Eye (tissue), 1 donor: Measurements from ENCODE around the gene PRMT7.

Experiments used
- DNase-seq: peaks from one replicate; pipeline ENCODE4 v3.0.0-alpha.2; 2015

Gene PRMT7

DNA sequence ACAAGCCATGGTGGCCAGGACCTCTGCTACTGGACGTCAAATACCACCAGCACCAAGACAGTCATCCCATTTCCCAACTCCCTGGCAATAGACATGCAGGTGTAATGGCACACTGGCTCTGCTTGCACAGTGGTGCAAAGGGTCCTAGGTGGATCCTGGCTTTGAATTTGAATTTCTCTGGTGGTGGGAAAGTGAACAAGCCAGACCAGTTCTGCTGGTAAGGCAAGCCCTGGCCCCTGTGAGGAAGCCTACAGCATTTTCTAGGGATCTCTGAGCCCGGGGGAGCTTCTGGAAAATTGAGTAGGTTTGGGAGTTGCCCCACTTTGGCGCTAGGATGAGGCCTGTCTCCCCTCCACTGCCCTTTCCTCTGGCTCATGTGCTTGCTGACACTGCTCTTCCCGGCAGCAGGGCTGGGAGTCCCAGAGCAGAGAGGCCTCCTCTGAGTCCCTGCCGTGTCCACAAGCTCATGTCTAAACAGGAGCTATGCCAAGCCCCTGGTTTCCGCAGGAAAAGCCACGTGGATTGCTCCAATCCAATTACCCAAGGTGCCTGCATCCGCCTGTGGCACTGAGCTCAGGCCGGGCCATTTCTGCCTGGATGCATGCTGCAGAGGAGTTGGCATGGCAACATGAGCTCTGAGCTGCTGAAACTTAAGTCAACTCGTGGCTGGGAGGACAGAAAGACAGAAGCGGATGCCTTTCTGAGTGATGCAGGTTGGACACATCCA is 67.0 kb downstream of the PRMT7 start:
- DNase-seq = peak; percentile 70

GRCh38 chr16:68378436-68379415 is 67.9 kb downstream of the PRMT7 start:
- no peak for DNase-seq

DNA sequence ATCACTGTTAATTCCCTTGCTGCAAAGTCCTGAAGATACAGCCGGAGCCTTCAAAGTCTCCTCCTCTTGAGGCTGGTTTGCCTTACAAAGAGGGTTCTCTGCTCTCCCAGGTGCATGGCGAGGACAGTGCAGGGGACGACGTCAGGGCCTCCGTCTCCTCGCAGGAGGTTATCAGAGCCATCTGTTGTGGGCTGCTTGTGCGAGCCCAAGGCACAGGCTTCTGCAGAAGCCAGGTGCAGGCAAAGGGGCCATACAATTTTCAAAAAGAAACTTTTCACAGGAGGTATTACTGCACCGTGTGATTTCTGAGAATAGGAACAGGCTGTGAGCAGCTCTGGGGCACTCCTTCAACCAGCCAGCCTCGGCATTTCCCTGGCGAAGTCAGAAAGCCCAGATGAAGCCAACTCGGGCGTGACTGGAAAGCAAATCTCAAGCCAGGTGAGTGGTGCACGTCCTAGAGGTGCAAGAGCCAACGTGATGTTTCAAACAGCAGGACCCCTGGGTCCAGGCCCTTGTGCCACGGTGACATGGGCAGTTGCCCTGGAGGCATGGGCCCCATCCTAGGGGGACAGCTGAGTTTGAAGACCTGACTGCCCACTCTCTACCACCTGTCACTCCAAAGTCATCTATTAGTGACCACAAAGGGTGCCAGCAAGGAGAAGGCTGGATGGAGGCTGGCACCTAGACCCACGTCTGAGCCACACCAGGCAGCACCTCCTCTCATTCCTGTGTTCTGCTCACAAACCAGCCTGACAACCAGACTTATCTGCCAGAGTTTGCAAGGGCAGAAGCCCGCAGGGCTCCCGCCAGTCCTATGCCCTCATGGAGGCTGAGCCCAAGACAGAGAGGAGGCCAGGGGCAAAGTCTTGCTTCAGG is 68.9 kb downstream of the PRMT7 start:
- no peak for DNase-seq

DNA sequence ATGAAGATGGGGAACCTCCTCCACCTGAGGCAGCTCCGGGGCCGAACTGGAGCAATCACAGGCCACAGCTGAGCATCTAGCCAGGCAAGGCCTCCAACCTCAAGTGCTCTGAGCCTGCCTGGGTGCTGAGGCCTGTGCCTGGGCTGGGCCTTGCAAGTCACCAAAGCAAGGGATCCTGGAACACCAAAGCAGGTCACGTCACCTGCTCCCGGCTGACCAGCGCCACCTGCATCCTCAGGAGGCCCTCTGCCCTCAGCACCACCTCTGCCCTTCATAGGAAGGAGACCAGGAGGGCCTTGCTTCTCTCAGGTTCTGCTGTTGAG is 69.5 kb downstream of the PRMT7 start:
- no peak for DNase-seq

DNA sequence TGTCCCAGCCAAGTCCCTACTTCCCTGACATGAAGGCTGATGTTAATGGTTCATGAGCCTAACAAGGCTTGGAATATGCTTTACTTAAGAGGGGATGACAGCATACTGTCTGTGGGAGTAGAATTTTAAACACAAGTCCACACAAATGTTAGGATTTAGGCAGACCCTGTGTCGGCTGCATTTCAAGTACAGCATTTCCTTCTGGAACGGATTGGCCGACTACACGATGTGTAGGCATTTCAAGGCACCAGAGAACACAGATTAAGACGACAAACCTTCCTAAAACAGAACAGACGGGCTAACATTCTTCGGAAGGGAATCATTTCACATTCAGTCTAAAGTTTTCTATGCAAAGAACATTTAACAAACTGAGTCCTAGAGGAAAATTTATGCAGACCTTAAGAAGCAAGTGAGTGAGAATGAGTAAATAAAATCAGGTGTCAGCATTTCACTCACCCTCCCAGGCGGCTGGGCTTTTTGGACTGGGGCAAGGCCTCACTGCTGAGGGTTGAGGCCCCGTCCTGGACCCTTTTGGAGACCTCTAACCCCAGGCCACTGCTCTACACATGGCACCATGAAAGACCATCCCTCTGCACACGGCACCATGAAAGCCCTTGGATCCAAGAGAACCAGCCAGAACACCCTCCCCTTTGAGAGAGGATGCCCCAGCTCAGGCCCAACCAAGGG is 70.0 kb downstream of the PRMT7 start:
- no peak for DNase-seq

GRCh38 chr16:68381363-68381724 is 70.5 kb downstream of the PRMT7 start:
- DNase-seq = no peak

DNA sequence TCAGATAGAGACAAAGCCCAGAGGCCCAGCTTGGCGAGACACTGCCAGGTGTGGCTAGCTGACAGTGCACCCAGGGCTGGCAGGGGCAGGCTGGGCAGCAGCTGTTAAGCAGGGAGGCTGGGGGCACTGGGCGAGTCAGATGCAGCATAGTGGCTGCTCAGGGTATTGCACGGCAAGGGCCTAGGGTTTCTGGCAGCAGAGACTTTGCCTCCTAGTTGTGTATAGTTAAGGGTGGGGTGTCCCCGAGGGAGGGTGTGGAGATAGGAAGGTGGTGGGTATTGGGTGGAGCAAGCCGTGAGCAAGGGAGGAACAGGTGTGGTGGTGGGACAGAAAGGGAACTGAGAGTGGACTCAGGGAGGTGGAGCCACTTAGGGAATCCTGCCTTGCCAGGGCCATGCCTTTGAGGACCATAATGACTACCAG is 71.5 kb downstream of the PRMT7 start:
- no peak for DNase-seq

DNA sequence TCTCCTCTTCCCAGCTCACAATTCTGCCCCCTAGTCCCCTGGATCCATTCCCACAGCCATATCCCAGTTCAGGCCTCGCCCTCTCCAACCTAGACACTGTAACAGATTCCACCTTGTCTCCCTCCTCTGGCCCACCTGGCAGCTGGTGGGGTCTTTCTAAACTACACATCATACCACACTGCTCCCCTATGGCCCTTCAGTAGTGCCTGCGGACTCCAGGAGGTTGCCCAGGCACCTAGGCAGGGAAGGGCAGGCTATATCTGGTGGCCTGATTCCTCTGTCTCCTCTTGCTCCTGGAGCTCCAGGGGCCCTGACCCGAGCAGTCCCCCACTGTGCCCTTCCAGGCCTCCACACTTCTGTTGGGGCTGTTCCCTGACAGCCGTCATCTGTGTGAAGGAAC is 73.0 kb downstream of the PRMT7 start:
- no peak for DNase-seq

DNA sequence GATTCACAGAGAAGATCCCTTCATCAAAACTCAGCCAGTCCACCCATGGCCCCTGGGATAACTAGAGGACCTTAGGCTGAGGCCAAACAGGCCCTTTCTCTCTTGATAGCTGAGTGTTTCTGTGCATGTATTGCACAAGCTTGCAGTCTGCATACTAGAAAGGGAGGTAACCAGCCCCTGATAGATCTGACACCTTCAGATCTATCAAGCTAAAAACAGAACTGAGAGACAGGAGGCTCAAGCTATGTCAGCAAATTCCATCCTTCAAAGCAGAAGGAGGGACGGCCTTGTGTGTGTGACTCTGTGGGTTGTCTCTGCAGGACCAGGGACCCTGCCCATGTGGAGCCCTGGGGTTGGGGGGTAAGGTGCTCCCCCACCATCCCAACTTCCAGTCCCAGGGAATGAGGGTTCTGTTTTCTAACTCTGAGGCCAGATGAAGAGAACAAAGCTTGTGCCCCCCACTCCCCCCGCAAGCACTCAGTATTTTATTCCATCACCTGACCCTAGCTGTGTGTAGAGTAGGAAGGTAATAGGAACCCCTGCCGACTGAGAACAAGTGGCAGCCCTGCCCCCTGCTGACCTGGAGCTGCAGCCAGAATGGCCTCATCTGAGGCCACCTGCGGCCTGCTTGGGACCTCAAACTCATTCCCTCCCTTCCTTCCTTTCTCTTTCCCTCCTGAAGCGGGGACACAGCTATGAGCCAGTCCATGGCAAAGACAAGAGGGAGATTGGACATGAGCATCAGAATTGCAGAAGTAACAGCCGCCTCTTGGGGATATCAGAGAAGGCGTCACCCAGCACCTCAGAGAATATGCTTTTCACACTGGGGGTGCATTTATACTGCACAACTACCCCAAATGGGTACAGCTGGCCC is 73.7 kb downstream of the PRMT7 start:
- no peak for DNase-seq

DNA sequence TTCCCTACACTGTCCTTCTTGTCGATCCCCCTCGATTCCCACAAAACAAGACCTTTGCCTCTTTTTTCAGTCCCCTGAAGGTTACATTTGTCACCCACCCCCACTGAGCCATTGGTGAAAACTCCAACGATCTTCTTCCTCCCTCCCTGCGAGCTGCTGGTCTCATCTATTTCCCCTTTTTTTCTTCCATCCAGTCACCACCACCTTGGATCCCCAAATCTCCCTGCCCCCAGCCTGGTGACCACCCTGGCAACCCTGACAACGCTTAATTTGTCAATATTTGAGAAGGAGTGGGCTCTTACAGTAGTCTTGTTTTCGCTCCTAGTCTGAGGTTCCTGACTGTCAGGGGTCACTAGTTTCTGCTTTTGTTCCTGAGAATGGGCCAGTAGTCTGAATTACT is 74.6 kb downstream of the PRMT7 start:
- DNase-seq = no peak

GRCh38 chr16:68386628-68387027 is 75.8 kb downstream of the PRMT7 start:
- DNase-seq = no peak

DNA sequence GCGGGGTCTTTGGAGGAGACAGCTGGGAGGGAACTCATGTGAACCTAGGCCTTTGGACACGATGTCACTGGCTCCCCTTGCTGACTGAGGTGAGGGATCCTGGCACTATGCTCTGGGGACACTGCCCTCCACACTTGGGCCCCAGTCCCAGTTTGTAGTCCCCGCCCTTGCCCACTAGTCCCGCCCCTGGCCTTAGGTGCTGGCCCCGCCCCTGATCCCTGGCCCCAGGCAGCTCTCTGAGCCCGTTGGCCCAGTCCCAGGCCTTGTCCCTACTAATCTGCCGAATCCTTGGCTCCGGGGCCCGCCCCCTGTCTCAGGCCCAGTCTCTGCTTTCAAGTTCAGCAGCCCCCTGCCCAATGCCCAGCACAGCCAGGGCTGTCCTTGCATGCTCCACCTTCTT is 76.5 kb downstream of the PRMT7 start:
- DNase-seq = no peak

- no peak for DNase-seq
Measured at GRCh38 chr16:68388124-68388523, 77.3 kb downstream of the PRMT7 start.

DNA sequence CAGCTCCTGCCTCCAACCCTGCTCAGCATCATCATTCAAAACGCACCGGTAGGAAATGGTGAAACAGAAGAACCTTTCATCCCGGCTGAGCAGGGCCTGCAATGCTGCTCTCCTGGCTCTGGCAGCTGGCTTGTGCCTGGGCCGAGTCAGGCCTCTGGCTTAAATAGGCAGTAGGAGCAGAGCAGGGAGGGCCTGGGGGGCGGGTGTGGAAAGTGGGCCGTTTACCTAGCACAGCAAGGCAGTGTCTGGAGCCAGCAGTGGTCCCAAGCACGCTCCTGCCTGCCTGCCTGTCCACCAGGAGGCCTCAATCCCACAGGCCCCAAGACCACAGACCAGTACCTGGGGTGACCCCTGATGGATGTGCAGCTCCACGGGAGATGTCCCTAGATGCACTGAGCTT is 78.2 kb downstream of the PRMT7 start:
- DNase-seq = no peak

DNA sequence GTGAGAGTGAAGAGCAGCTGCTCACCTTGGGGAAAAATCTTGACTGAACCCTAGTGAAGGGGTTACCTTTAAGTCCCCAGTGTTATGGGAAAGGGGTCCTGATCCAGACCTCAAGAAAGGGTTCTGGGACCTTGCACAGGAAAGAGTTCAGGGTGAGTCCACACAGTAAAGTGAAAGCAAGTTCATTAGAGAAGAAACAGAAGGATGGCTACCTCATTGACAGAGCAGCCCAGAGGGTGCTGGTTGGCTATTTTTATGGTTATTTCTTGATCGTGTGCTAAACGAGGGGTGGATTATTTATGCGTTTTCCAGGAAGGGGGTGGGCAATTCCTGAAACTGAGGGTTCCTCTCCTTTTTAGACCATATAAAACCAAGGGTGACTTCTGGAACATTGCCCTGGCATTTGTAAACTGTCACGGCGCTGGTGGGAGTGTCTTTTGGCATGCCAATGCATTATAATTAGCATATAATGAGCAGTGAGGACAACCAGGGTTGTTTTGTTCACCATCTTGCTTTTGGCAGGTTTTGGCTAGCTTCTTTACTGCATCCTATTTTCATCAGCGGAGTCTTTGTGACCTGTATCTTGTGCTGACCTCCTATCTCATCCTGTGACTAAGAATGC is 79.0 kb downstream of the PRMT7 start:
- no peak for DNase-seq

GRCh38 chr16:68393333-68393732 is 82.5 kb downstream of the PRMT7 start:
- no peak for DNase-seq

DNA sequence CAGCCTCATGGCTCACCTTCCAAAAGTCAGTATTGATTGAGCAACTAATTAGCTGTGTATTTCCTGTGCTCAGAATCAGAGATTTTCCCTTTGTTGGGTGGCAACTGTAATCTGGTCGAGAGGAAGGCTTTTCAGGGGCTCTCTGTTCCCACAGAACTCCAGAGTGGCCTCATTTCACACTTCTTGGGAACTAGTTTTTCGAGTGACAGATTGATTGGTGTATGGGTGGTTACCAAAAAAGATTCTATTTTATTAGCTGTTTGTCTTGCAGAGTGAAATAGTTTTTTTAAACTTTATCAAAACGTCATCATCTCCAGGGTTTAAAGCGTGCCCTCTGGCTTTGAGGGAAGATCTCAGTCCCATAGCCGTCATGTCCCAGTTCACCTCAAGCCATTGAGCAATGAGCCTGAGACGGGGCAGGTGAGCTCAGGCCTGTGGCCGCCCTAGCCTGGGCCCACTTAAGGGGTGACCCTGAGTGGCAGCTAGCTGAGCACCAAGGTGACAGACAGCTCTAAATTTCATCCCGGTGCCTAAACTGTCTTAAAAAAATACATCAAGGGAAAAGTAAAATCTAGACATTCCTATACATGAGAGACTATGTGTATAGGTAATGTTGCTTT is 84.5 kb downstream of the PRMT7 start:
- DNase-seq = no peak

GRCh38 chr16:68395815-68396214 is 85.0 kb downstream of the PRMT7 start:
- no peak for DNase-seq

DNA sequence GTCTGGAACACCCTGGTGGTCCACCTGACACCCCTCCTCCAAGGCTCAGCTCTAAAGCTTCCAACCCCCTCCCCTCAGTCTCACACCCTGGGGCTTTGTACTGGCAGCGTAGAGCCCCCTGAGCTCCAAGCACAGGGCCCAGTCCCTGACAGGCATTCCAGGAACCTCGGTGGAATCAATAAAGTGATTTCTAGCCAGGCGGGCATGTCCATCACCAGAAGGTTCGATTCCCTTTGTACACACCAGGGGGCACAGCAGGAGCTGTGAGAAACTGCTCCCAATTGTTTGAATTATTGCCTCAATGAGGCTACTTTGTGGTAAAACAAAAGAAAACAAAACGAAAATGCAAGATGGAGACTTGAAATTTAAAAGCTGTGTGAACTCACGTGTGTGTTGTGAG is 85.7 kb downstream of the PRMT7 start:
- peak; percentile 63 for DNase-seq

- DNase-seq = no peak
Measured at GRCh38 chr16:68397710-68398201, 86.9 kb downstream of the PRMT7 start.

GRCh38 chr16:68399456-68399855 is 88.6 kb downstream of the PRMT7 start:
- DNase-seq = no peak
